GM19239 (cell line): Measurements from ENCODE around the gene BTBD9.
A peak's percentile ranks its signal among the peaks of the same experiment; 100 is the strongest.

ENCODE experiments used
- DNase-seq: peaks from one replicate; pipeline ENCODE4 v3.0.0; 2011; ENCODE audit warnings: low spot score; ENCODE audit not compliant: insufficient read length
- FAIRE-seq: peaks from 2 replicates; lab custom pipeline; 2011; peaks lifted over from hg19 to GRCh38; lab: Jason Lieb, UNC

The BTBD9 gene

GRCh38 chr6:38514399-38514798 lies 125.3 kb downstream of the BTBD9 start:
- no peak for DNase-seq
- FAIRE-seq, result no peak

DNA sequence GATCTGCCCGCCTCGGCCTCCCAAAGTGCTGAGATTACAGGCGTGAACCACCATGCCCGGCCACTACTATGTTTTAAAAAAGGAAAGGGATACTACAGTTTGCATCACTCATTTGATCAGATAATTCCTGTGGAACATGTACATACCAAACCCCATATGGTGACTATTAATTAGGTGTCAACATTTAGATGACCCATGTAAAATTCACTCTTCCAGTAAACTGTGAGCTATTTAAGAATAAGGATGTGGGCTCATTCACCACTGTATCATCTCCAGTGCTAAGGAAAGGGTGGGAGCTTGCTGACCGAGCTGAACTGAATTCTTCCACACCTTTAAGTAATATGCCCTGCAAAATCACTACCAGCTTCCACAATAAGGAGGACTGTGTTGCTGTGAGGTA lies 127.5 kb downstream of the BTBD9 start:
- FAIRE-seq (no peak), DNase-seq (no peak)

GRCh38 chr6:38510205-38510604 lies 129.5 kb downstream of the BTBD9 start:
- DNase-seq (no peak), FAIRE-seq (no peak)

GRCh38 chr6:38509713-38510112 lies 130.0 kb downstream of the BTBD9 start:
- FAIRE-seq (no peak), DNase-seq (no peak)

GRCh38 chr6:38508894-38509293 lies 130.8 kb downstream of the BTBD9 start:
- DNase-seq (no peak), FAIRE-seq (no peak)

GRCh38 chr6:38508286-38508685 lies 131.4 kb downstream of the BTBD9 start:
- no peak for DNase-seq
- no peak for FAIRE-seq

DNA sequence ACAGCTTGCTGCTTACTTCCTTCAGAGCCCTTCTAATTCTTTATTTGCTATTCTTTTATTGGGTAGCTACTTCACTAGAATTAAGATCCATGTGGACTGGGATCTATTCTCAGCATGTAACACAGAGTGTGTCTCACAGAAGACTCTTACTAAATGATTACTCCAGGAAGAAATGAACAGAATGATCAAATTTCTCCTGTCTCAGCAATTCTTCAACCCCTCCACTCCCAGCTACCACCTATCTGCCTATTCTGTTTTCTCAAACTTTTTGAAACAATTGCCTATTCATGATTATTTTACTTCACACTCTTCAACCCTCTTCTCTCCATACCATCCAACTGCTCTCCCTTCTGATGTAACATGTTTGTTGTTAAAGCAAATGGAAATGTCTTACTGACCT lies 132.6 kb downstream of the BTBD9 start:
- DNase-seq (no peak), FAIRE-seq (no peak)

GRCh38 chr6:38505826-38506225 lies 133.9 kb downstream of the BTBD9 start:
- no peak for FAIRE-seq
- no peak for DNase-seq

DNA sequence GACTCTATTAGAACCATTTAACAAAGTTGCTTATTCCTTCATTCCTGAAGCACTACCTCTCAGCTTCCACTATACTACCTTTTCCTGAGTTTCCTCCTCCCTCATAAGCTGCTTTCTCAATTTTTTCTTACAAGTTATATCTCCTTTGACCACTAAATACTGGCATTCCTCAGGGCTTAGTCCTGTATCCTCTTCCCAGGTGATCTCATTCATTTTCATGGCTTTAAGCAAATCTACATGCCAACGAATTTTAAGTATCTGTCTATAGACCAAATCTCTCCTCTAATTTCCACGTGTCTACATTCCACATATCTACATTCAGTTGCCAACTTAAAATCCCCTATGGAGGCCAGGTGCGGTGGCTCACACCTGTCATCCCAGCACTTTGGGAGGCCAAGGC lies 134.7 kb downstream of the BTBD9 start:
- no peak for FAIRE-seq
- no peak for DNase-seq

- FAIRE-seq (no peak), DNase-seq (no peak)
Measured at GRCh38 chr6:38503960-38504682, 135.6 kb downstream of the BTBD9 start.

GRCh38 chr6:38503032-38503773 lies 136.5 kb downstream of the BTBD9 start:
- no peak for DNase-seq
- FAIRE-seq, result no peak

DNA sequence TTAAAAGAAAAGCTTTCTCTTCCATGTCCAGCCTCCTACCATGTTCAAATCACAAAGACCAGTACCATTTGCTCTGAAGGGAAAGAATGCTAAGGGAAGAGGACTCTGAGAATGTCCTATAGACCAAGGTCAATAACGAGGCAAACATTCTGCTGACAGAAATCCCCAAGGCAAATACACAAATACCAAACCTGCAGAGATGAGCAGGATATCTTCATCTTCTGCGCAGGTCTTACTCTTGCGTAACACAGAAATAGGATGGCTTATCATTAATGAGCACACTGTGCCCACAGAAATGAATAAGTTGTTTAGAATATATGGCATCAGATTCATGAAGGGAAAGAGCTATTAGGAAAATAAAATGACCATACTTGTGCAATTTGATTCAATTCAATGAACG lies 137.3 kb downstream of the BTBD9 start:
- DNase-seq (no peak), FAIRE-seq (no peak)

DNA sequence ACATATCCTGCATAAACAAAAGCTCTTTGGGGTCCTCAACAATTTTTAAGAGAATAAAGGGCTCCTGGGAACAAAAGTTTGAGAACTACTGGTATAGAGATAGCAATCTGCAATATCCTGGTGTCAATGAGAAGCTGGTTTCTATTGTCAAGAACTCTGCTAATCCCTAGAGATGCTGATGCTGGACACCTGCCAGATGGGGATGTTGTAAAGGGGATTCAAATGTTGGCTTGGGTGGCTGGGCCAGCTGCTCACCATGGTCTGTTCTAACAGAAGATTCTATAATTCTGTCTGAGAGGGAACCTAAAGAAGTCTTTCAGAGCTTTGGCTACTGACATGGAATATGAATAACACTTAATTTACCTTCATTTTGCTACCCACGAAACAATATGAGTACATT lies 137.8 kb downstream of the BTBD9 start:
- no peak for DNase-seq

DNA sequence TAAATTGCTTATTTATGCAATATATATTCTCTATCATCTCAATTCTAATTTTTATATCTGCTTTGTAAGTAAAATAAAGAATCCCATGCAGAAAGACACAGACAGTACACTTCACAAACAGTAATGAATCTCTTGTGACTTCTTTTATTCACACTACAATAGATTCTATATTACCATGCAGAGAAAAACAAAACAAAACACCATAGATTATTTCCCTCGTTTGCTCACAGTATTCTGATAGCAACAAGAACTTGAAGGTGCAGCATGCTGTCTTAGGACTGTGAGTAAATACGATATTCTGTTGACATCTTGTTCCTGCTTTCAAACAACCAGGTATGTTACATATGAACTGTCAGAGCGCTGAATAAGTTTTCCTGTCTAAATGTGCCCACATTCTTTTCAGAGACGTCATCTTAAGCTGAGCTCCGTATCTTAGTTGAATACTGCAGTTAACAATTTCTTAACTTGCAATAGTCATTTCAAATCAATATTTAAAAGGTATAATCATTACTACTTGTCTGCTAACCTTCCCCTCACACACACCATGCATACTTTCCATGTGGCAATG lies 140.1 kb downstream of the BTBD9 start:
- FAIRE-seq (no peak), DNase-seq (no peak)

More for the DNA sequence above, 137.8 kb downstream of the BTBD9 start:
- FAIRE-seq, result no peak

DNA sequence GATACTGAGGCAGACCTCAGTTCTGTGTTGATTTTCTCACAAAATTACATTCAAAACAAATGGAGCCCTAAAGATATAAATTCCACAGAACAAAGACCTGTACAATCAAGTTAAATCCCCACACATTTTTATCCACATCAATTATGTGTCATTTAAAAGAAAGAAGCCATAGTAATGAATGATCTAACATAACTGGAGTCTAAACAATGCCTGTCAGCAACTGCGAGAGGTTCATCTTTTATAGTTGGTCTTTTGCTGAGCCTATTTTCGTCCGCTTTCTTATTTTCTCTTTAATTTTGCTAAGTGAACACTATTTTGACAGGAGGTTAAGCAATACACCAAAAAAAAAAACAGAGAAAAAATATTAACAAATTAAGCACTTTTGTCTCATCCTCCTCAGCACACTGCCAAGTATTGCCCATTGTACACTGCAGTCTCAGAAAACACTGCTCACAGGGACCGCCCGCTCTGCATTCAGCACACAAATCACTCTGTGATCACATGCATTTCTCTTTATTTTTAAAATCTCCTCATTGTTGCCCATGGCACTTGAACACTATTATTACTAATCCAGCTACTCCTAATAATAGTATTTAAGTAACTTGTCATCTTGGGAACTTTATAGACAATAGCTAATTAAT lies 140.8 kb downstream of the BTBD9 start:
- no peak for FAIRE-seq

DNA sequence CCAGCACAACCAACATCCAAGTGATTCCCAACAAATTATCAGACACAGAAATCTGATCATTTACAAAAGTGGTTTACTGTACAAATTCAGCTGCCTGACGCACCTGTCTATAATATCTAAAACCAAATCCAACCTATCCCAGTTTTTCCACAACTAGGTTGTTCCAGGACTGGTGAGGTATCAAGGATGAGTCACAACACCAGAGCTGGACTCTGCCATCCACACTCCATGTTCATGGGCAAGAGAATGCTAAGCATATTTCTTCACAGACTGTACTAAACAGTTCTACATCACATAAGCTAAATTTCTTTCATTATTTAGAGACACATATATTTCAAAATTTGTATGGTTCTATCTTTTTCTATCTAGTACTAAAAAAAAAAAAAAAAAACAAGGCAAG lies 141.6 kb downstream of the BTBD9 start:
- DNase-seq (no peak), FAIRE-seq (no peak)

More for the DNA sequence above, 140.8 kb downstream of the BTBD9 start:
- DNase-seq, result no peak

- FAIRE-seq, result no peak
- no peak for DNase-seq
Measured at GRCh38 chr6:38497546-38497945, 142.2 kb downstream of the BTBD9 start.

DNA sequence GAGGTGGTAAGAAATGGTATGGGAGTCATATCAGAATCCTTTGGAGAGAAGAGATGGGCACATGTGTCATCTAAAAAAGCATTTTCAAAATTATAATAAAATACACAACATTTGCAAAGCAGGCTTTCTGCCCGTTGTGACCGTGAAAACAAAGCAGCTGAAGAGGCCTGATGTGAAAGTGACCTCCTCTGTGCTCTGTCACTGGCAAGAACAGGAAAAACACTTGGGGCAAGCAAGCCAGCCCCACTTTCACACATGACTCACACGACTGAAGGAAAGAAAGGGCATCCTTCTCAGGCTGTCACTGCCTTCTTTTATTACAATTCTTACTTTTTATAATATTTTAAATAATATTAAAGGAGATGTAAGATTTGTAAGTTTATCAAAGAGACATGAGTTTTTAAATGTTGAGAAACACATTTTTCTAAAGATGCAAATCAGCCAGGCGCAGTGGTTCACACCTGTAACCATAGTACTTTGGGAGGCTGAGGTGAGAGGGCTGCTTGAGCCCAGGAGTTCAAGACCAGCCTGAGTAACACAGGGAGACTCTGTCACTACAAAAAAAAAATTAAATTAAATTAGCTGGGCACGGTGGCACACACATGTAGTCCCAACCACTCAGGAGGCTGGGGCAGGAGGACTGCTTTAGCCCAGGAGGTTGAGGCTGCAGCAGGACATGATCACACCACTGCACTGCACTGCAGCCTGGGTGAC lies 143.7 kb downstream of the BTBD9 start:
- no peak for FAIRE-seq
- DNase-seq, result peak; percentile 9

DNA sequence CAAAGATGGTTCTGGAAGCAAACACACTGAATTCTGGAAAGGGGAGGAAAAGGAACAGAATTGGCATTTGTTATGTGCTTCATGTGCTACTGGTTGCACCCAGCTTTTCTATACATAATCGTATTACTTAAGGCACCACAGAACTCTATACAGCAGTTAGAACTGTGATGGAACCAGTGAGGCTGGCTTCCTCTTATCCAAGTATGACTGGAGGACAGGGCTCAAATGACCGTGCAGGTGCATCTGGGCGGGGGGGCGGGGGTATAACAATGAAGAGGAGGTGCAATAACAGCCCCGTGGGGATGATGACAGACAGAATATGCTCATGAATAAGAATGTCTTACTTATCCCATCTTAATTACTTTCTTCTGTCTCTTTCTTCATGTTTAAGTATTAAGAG lies 144.2 kb downstream of the BTBD9 start:
- DNase-seq, result no peak
- FAIRE-seq, result no peak

GRCh38 chr6:38493931-38494547 lies 145.7 kb downstream of the BTBD9 start:
- DNase-seq, result peak; percentile 7
- FAIRE-seq, result peak; percentile 91
